ENCODE measurements around the gene SMARCA4.

GRCh38 chr19:10946958-10947657 is 13.7 kb upstream of the SMARCA4 start:
- no peak for TF ChIP-seq CTCF (IDR thresholded peaks at IDR 0.05; ENCODE audit: low read length)
- no peak for TF ChIP-seq EZH2 (IDR thresholded peaks at IDR 0.05; ENCODE audit: borderline replicate concordance, low read length)

Measured in OCI-LY1 (cell line).